GM19023 (cell line): ENCODE results near the gene COL20A1.

Experiments
- ATAC-seq: cut with Tn5 transposase; IDR thresholded peaks from one replicate; pipeline ENCODE4 v1.9.1; 2021; ENCODE audit warnings: mild to moderate bottlenecking, moderate library complexity; ENCODE audit not compliant: unreplicated experiment

COL20A1 gene

DNA sequence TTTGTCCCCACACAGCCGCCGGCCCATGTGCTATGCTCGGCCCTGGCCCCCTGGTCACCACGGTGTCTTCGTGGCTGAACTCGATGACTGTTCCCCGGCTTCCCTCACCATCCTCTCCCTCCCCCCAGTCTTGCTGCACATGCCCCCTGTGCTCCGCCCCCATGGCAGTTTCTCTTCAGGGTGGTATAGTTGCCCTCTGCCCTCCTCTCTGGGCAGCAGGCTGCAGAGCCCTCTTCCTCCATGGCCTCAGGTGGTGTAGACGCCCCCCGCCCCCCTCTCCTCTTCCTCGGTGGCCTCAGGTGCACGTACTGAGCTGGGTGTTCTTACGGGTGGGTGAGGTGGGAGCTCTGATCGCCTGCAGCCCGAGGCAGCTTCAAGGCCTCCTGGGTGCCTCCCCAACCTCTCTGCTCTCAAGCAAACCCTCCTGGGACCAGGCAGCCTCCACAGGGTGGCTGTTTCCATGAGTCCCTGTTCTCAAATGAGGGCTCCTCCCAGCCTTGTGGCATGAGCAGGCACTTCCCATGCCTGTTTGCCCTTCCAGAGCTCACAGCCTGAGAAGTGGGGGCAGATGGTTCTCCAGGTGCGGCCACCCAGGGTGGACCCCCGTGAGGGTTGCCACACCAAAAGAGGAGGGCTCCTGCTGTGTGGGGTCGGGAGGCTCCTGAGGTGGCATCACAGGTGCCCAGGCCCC is 24.8 kb downstream of the COL20A1 start:
- ATAC-seq: no peak

DNA sequence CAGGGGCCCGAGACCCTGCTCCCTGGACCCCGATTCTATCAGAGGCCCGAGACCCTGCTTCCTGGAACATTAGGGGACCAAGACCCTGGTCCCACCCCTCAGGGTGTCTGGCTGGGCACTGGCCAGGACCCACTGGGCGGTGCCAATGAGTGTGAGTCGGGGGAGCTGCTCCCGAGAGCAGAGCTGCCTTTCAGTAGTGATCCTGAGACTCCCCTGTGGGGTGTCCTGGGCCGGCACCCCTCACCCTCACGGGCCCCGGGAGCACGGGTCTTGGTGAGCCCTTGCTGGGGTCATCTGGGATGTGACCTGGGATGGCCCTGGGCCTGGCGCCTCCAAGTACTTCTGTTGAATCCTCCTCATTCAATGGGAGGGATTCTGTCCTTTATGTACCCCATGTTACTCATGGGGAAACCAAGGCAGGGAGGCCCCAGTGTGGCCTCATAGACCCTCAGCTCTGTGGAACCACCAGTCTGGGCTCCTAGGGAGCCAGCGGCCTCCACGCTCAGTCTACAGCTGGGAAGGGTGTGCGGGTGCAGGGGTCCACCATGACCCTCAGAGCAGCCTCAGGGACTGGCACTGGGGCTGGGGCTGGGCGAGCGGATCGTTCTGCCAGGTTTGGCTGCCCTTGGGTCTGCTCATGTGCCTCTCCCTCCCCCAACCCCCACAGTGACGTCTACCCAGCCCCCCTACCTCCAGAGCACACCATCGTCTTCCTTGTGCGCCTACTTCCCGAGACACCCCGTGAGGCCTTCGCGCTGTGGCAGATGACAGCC is 25.6 kb downstream of the COL20A1 start:
- ATAC-seq: no peak

DNA sequence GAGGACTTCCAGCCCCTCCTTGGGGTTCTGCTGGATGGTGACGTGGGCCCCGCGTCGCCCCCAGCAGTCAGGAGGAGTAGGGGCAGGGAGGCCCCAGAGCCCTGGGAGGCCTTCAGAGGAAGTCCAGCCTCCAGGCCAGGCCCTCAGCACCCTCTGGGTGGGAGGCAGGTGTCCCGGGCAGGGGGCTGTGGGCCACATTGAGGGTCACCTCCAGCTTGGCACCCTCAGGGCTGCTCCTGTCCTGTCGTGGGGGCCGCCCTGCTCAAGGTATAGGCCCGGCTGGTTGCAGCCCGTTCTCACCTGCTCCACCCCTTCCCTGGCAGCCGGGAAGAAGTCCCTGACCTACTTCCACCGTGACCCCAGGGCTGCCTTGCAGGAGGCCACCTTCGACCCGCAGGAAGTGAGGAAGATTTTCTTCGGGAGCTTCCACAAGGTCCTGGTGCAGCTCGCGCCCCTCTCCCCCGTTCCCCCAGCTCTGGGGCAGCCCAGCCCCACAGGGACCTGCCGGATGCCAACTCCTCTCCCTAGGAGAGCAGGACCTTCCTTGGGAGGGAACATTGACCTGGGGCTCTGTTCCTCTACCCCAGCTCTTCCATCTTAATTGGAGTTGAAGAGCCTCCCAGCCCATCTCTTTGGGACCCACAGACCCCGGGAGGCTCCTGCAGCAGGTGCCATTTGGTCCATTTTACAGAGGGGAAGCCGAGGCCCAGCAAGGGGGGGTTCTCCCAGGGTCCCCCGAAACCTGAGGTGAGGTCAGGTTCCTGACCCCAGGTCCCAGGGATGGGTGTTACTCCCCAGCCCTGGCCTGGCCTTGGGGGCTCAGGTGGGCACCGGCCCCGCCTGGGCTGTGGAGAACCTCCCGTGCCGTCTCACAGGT is 26.4 kb downstream of the COL20A1 start:
- ATAC-seq: no peak

DNA sequence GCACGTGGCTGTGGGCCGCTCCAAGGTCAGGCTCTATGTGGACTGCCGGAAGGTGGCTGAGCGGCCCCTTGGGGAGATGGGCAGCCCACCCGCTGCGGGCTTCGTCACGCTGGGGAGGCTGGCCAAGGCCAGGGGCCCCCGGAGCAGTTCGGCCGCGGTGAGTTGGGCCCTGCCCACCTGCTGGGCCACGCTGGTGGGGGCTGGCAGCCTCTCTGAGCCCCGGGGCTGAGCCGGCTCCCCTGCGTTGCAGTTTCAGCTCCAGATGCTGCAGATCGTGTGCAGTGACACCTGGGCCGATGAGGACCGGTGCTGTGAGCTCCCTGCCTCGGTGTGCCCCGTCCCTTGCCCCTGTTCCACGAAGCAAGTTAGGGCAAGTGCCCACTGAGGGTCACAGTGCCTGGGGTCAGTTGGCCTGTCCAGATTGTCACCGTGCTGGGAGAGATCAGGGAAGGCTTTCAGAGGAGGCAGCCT is 27.1 kb downstream of the COL20A1 start:
- ATAC-seq: no peak

DNA sequence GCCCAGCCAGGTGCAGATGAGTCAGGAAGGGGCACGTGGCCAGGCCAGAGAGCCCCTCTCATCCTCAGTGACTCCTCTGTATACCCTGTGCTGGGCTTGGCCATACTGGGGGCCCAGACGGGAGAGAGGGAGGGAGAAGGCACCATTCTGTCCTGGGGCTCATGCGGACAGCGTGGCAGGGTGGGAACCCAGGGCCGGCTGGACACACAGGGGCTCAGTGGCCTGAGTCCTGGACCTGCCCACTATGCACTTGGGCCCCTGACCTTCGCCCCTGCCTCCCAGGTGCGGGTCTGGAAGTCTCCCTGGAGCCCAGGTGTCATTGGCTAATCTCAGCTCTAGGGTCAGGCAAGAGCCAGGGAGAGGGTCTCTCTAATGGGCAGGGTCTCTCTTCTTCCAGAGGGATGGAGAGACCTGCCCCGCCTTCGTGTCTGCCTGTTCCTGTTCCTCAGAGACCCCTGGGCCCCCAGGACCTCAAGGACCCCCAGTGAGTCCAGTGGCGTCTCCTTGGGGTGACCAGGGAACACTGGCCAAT is 27.7 kb downstream of the COL20A1 start:
- no peak for ATAC-seq

DNA sequence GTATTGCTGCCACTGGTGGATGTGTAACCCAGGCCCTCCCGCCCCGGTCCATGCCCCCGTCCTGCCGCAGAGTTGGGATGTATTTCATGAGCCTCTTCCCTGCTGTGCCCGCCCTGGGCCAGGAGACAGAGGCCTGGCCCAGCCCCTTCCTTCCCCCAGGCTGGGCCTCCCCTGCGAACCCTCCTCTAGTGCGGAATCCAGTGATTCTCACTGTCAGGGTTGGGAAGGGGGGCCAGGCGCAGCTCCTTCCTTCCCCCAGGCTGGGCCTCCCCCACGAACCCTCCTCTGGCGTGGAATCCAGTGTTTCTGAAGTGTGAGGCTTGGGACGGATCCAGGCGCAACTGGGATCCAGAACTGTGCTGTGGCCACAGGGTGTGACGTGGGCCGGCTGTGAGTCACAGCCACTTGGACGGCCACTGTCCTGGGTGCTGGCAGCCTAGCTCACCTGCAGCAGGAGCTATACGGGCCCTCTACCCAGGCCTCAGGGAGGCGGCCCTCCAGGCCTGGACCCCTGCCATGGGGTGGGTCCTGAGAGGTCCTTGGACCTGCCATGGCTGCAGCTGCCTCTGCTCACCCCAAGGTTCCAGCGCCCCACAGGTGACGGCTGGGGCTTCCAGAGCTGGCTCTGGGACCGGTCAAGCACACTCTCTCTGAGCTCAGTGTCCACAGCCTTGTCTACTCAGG is 28.3 kb downstream of the COL20A1 start:
- ATAC-seq: no peak

DNA sequence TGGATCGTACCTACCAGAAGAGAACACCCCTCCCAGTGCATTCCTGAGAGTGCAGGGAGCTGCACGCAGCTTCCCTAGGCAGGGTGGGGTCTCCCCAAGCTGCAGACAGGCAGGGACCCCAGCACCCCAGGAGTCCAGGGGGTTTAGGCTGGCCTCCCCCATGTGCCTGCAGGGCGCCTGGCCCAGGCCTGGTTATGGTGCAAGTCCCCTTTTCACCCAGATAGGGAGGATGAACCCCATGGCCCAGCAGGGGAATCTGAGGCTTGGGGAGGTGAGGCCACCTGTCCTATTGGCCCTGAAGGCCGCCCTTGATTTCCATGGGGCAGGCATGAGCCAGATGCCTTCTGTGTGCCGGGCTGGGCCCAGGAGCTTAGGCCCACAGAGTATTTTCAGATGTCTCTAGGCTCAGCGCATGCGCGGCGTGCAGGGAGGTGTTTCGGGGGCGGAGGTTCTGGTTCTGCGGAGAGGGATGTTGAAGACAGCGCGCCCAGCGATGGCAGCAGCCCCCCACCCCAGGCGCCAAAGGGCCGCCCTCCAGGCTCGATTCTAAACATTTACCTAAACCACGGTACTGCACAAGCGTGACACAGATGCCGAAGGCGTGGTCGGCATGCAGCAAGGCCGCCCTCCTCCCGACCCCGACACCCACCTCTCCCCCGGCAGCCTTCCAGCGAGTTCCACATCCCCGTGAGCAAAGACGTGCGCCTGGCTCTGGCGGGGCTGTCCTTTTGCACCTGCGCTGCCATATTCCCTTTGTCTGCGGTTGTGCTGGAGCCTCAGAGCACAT is 29.4 kb downstream of the COL20A1 start:
- ATAC-seq: no peak

DNA sequence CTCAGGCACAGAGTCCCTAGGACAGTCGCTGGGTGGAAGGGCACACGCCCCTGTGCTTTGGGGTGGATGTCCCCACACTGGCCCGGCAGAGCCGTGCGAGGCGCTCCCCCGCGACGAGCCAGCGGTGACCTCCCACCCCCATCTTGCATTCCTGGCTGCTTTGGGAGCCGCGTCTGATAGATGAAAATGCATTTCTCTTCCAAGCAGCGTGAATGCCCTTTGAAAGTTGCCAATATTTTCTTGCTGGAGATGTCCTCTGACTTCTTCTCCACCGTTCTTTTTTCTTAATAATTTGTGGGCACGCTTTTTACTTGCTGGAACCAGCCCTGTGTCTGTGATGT is 29.9 kb downstream of the COL20A1 start:
- no peak for ATAC-seq

DNA sequence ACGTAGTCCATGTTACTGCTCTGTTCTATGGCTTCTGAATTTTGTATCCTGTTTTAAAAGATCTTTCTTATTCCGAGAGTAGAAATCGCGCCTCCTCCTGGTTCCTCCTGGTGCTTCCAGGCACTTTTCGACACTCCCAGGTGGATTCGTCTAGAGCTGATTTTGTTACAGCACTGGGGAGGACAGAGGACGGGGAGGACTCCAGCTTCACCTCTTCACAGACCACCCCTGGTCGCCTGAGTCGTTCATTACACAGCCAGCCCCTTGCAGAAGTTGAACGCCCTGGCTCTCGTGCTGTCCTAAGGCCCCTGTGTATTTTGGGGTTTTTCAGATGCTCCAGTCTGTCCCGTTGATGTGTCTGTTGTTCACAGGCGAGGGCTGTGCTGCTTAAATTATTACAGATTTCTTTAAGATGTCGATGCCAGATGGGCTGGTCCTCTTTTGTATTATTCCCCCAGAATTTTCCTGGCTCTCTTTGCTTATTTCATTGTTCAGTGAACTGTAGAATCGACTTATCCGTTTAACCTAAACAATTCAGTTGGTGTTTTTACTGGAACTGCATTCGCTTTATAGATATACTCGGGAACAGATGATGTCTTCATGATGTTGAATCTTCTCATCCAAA is 30.5 kb downstream of the COL20A1 start:
- no peak for ATAC-seq

DNA sequence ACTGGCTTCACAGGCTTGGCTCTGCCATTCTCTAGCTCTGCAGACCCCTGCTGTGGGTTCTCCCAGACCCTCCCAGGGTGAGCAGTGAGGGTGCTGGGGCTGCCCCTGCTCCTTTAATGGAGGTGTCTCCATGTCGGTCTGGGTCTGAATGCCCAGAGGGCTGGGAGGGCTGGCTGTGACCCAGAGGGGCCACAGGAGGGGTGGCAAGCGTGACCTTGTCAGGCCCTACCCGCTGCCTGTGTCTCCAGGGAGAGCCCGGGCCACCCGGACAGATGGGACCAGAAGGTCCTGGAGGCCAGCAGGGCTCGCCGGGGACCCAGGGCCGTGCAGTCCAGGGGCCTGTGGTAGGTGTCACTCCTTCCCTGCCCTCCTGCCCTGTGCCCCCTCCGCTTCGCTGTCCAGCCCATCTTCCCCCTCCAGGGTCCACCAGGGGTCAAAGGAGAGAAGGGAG is 32.1 kb downstream of the COL20A1 start:
- ATAC-seq: no peak

DNA sequence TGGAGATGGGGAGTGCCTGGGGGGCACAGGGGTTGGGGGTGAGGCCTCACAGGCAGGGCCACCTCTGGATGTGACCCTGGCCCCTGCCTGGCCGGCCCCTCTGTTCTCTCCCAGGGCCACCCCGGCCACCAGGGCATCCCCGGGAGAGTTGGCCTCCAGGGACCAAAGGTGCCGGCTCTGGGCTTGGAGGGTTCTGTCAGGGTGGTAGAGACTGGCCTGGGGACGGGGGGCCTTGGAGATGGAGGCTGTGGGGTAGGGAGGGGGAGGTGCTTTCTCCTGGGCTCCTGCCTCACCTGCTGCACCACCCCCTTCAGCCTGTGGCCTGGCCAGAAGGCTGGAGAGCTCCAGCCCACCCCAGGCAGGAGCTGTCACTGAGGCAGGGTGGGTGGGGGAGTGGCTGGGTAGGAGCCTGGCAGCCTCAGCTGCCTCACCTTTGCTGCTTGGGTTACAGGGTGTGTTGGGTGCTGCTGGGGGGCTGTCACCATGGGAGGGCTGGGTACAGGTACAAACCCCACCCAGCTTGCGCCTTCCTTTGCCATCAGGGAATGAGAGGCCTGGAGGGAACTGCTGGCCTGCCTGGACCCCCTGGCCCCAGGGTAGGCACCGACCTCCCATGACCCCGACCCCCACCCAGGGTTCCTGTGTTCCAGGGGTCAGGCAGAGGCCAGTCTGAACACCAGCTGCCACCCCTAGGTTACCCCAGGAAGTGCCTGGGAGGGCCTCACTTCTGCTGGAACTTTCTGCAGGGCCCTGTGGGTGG is 32.7 kb downstream of the COL20A1 start:
- no peak for ATAC-seq

DNA sequence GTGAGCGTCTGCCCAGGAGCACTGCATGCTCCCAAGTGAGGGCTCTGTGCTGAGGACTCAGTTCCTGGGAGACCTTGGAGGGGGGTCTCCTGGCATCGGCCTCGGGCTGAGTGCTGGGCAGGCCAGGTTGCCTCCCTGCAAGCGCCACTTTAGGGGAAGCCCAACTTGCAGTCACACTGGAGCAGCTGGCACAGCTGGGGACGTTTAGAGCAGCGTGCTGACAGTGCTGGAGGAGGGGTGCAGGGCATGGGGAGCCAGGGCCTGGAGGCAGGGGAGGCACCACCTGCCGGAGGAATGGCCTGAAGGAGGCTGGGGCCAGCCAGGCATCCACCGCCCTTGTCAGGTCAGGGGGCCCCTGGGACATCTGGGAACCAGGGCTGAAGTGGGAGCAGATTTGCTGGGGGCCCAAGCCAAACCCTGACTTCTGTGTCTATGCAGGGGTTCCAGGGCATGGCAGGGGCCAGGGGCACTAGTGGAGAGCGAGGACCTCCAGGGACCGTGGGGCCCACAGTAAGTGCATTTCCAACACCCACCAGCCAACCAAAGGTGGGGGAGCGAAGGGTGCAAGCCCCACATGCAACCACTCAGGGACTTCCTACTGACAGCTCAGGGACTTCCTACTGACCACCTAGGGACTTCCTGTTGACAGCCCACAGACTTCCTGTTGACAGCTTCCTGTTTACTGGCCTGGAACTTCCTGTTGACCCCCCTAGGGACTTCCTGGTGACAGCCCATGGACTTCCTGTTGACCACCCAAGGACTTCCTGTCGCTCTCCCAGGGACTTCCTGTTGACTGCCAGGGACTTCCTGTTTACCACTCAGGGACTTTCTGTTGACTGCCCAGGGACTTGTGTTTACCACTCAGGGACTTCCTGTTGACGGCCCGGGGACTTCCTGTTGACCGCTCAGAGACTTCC is 33.6 kb downstream of the COL20A1 start:
- no peak for ATAC-seq

DNA sequence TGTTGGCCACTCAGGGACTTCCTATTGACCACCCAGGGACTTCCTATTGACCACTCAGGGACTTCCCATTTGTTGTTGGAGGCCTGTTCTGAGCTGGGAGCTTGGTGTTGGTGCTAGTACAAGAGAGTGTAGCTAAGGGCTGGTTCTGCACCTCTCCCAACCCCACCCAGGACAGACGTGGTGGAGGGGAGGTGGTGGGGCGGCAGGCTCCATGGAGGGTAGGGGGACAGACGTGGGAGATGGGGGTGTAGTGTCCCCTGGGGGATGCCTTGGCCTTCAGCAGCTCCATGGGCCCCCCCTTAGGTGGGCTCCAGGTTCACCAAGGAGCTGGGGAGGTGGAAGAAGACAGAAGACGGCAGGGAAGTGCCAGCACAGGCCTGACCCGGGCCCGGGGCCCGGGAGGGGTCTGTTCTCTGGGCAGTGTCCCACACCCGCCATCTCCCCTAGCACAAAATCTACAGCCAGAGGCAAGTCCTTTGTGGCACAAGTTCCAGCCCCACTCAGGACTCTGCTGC is 34.3 kb downstream of the COL20A1 start:
- no peak for ATAC-seq

DNA sequence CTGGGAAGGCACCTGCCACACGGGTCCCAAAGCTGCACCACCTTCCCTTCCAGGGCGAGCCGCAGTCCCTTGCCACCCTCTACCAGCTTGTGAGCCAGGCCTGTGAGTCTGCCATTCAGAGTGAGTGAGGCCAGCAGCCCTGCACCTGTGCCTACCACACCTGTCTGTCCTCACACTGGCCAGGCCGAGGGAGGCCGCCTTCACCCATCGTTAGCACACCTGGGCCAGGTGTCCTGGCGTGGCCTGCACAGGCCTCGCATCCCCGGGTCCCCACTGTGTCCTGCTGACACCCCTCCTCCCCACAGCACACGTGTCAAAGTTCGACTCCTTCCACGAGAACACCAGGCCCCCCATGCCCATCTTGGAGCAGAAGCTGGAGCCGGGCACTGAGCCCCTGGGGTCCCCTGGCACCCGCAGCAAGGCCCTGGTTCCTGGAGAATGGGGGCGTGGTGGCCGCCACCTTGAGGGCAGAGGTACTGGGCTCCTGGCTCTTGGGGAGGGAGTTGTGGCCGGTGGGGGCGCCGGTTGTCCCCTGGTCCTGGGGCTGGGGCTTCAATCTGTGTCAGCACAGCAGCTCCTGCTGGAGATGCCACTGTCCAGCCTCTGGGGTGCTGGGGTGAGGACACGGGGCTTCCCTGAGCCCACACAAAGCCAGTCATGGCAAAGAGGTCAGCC is 35.2 kb downstream of the COL20A1 start:
- no peak for ATAC-seq

DNA sequence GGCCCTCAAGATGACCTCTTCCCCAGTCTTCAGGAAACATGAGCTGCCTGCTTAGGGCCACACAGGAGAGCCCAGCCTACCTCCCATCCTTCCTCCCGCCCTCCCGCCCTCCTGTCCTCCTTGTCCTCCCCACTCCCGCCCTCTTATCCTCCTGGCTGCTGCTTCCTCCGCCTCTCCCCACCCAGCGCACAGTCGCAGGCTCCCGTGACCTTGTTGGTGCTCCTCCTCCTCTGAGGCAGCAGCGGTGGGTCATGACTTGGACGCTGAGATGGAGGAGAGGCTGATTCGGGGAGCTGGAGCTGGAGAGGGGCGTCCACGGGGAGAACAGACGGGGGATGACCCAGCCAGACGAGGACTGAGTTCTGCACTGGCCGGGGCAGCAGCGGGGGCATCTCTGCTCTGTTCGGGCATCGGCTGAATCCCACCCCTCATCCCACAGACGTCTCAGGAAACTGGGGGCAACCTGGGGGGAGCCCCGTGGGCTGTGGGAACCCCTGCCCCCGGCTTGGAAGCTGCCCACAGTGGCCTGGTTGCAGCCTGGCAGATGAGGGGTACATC is 35.8 kb downstream of the COL20A1 start:
- no peak for ATAC-seq

DNA sequence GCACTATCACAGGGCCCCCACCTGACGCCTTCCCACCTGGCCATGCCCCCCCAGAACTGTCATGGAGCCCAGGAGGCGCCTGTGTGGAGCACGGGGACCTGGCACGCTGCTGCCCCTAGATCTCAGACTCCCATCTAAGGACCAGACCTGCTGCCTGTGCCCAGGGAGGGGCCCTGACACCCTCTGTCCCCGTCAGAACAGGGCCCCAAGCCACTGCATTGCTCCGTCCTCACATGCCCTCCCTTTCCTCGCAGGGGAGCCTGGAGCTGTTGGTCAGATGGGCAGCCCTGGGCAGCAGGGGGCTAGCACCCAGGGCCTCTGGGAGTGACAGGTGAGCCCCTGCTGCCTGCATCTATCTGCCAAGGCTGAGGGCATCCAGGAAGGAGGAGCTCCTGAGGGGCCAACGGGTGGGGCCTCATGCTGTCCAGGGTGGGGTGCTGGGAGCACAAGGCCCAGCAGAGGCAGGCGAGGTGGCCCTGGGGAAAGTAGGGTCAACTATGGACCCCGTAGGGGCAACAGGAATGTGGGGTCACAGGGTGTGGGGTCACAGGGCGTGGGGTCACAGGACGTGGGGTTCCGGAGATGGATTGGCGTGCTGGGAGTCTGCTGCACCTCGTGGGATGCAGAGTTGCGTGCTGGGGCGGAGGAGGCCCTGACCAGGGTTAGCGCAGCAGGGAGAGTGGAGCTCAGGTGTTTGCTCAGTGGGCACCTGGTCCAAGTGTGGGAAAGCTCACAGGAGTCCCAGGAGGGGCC is 36.5 kb downstream of the COL20A1 start:
- no peak for ATAC-seq
